Measurements from ENCODE around the gene KRT33B.

KRT33B gene

DNA sequence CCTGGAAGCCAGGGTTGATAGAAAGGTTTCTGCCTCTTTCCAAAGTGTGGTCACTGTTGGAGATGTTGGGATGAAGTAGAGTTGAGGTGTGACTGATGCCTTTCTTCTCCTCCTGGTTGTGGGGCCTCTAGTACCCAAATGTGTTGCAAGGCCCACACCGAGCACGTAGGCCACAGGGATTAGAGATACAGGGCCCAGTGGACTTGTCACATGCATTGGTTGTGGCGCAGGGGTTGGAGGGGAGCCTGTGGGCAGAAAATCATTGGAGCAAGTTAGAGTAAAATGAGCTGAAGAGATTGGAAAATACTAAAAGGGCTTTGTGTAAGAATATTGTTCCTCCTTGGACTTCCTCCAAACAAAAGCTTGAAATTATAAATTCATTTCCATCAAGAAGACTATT is 23.6 kb downstream of the KRT33B start:
- H3K79me2 ChIP-seq (ENCODE audit: control insufficient read depth, insufficient read depth, low read length): no peaks in the 10 kb centered on the region
- no peak overlapping the region for H3K4me3 ChIP-seq (ENCODE audit: low read length)
- WGBS (ENCODE audit: extremely low coverage, insufficient coverage, low lambda C conversion rate): no CpG with 5 or more reads among the region's 3 CpGs
- no peaks in the 10 kb centered on the region for H3K36me3 ChIP-seq (ENCODE audit: control insufficient read depth, insufficient read depth, low read length)
- H3K18ac ChIP-seq (ENCODE audit: low read length): no peak overlapping the region
- H2BK5ac ChIP-seq (ENCODE audit: low read length): no peak overlapping the region
- no peaks in the 10 kb centered on the region for H3K4me1 ChIP-seq (ENCODE audit: control insufficient read depth, low read depth, low read length)
- no peaks in the 10 kb centered on the region for H3K79me1 ChIP-seq (ENCODE audit: low read length)
- H2BK120ac ChIP-seq (ENCODE audit: low read depth, low read length): no peak overlapping the region
- no peak overlapping the region for H2AK5ac ChIP-seq (ENCODE audit: low read length)
- no peak overlapping the region for H3K56ac ChIP-seq (ENCODE audit: low read length)
- H3K27ac ChIP-seq (ENCODE audit: low read depth, low read length): no peak overlapping the region
- no peak overlapping the region for H4K5ac ChIP-seq (ENCODE audit: low read length)
- H4K8ac ChIP-seq (ENCODE audit: low read depth, low read length): no peak overlapping the region
- no peaks in the 10 kb centered on the region for H3K27me3 ChIP-seq (ENCODE audit: insufficient read depth, low read length, poor library complexity)
- no peak overlapping the region for H3K23ac ChIP-seq (ENCODE audit: low read length)
- H2BK15ac ChIP-seq (replicated peaks; ENCODE audit: low read depth): no peak overlapping the region
- no peak overlapping the region for H3K4me2 ChIP-seq (ENCODE audit: low read length)
- no peak overlapping the region for H3K9ac ChIP-seq (ENCODE audit: low read length)
- no peak overlapping the region for H3K4ac ChIP-seq (ENCODE audit: low read depth, low read length)
- DNase-seq: no peak

- no peaks in the 10 kb centered on the region for H3K36me3 ChIP-seq (ENCODE audit: control insufficient read depth, insufficient read depth, low read length)
- no peaks in the 10 kb centered on the region for H3K79me2 ChIP-seq (ENCODE audit: control insufficient read depth, insufficient read depth, low read length)
- H4K8ac ChIP-seq (ENCODE audit: low read depth, low read length): no peak overlapping the region
- H2BK5ac ChIP-seq (ENCODE audit: low read length): no peak overlapping the region
- H3K4me2 ChIP-seq (ENCODE audit: low read length): no peak overlapping the region
- H3K4me1 ChIP-seq (ENCODE audit: control insufficient read depth, low read depth, low read length): no peaks in the 10 kb centered on the region
- no peak overlapping the region for H4K5ac ChIP-seq (ENCODE audit: low read length)
- H3K4me3 ChIP-seq (ENCODE audit: low read length): no peak overlapping the region
- no peak overlapping the region for H3K9ac ChIP-seq (ENCODE audit: low read length)
- H3K23ac ChIP-seq (ENCODE audit: low read length): no peak overlapping the region
- H2AK5ac ChIP-seq (ENCODE audit: low read length): no peak overlapping the region
- no peak overlapping the region for H3K4ac ChIP-seq (ENCODE audit: low read depth, low read length)
- WGBS (ENCODE audit: extremely low coverage, insufficient coverage, low lambda C conversion rate): no CpG with 5 or more reads among the region's 3 CpGs
- DNase-seq: no peak
- no peak overlapping the region for H3K27ac ChIP-seq (ENCODE audit: low read depth, low read length)
- H3K56ac ChIP-seq (ENCODE audit: low read length): no peak overlapping the region
- no peaks in the 10 kb centered on the region for H3K79me1 ChIP-seq (ENCODE audit: low read length)
- no peak overlapping the region for H3K18ac ChIP-seq (ENCODE audit: low read length)
- no peak overlapping the region for H2BK120ac ChIP-seq (ENCODE audit: low read depth, low read length)
- H3K27me3 ChIP-seq (ENCODE audit: insufficient read depth, low read length, poor library complexity): no peaks in the 10 kb centered on the region
- no peak overlapping the region for H2BK15ac ChIP-seq (replicated peaks; ENCODE audit: low read depth)
These were observed 26.6 kb downstream of the KRT33B start for GRCh38 chr17:41343029-41343428.

GRCh38 chr17:41340934-41341861 is 28.4 kb downstream of the KRT33B start:
- Histone ChIP-seq H3K4me3 (ENCODE audit: low read length) (no peak overlapping the region), H3K18ac (ENCODE audit: low read length) (no peak overlapping the region), H2BK5ac (ENCODE audit: low read length) (no peak overlapping the region), H2BK120ac (ENCODE audit: low read depth, low read length) (no peak overlapping the region), H3K4ac (ENCODE audit: low read depth, low read length) (no peak overlapping the region), H3K36me3 (ENCODE audit: control insufficient read depth, insufficient read depth, low read length) (no peaks in the 10 kb centered on the region), H4K5ac (ENCODE audit: low read length) (no peak overlapping the region), H3K79me1 (ENCODE audit: low read length) (no peaks in the 10 kb centered on the region), H2AK5ac (ENCODE audit: low read length) (no peak overlapping the region), H4K8ac (ENCODE audit: low read depth, low read length) (no peak overlapping the region), H3K27ac (ENCODE audit: low read depth, low read length) (no peak overlapping the region), H3K4me1 (ENCODE audit: control insufficient read depth, low read depth, low read length) (no peaks in the 10 kb centered on the region), H3K9ac (ENCODE audit: low read length) (no peak overlapping the region), H2BK15ac (replicated peaks; ENCODE audit: low read depth) (no peak overlapping the region), H3K23ac (ENCODE audit: low read length) (no peak overlapping the region), H3K27me3 (ENCODE audit: insufficient read depth, low read length, poor library complexity) (no peaks in the 10 kb centered on the region), H3K79me2 (ENCODE audit: control insufficient read depth, insufficient read depth, low read length) (no peaks in the 10 kb centered on the region), H3K56ac (ENCODE audit: low read length) (no peak overlapping the region), H3K4me2 (ENCODE audit: low read length) (no peak overlapping the region)
- no peak for DNase-seq
- no CpG with 5 or more reads among the region's 7 CpGs for WGBS (ENCODE audit: extremely low coverage, insufficient coverage, low lambda C conversion rate)

- Histone ChIP-seq H3K27me3 (ENCODE audit: insufficient read depth, low read length, poor library complexity) (no peaks in the 10 kb centered on the region), H3K56ac (ENCODE audit: low read length) (no peak overlapping the region), H3K36me3 (ENCODE audit: control insufficient read depth, insufficient read depth, low read length) (no peaks in the 10 kb centered on the region), H3K23ac (ENCODE audit: low read length) (no peak overlapping the region), H3K9ac (ENCODE audit: low read length) (no peak overlapping the region), H3K4ac (ENCODE audit: low read depth, low read length) (no peak overlapping the region), H3K27ac (ENCODE audit: low read depth, low read length) (no peak overlapping the region), H2AK5ac (ENCODE audit: low read length) (no peak overlapping the region), H3K79me2 (ENCODE audit: control insufficient read depth, insufficient read depth, low read length) (no peaks in the 10 kb centered on the region), H3K4me2 (ENCODE audit: low read length) (no peak overlapping the region), H4K5ac (ENCODE audit: low read length) (no peak overlapping the region), H3K18ac (ENCODE audit: low read length) (no peak overlapping the region), H3K4me3 (ENCODE audit: low read length) (no peak overlapping the region), H2BK15ac (replicated peaks; ENCODE audit: low read depth) (no peak overlapping the region), H2BK5ac (ENCODE audit: low read length) (no peak overlapping the region), H2BK120ac (ENCODE audit: low read depth, low read length) (no peak overlapping the region), H3K4me1 (ENCODE audit: control insufficient read depth, low read depth, low read length) (no peaks in the 10 kb centered on the region), H4K8ac (ENCODE audit: low read depth, low read length) (no peak overlapping the region), H3K79me1 (ENCODE audit: low read length) (no peaks in the 10 kb centered on the region)
- DNase-seq: no peak
- no CpG with 5 or more reads among the region's 3 CpGs for WGBS (ENCODE audit: extremely low coverage, insufficient coverage, low lambda C conversion rate)
These were observed 29.1 kb downstream of the KRT33B start for GRCh38 chr17:41340494-41340893.

DNA sequence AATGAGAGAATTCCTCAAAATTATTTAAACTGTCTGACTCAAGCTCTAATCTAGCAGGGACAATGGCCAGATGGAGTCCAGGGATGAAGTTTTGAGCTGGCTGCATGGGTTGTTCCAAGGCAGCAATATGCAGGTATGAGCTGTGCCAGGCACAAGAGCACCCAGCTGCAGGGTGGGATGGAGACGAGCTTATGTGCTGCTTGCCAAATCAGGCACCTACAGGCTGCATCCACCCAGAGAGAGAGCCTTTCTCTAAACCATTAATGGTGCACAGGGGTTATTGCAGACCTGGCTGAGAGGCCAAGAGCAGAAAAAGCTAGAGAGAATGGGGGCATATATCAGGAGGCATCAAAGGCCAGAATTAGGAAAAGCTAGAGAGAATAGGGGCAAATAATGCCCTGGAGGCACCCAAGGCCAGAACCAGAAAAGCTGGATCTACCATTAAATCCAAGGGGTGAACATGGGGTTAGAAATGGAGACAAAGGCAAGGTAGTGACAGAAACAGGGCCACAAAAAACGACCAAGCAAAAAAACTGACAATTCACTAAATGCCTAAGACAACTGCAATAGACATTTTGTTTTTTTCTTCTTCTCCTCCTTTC is 29.9 kb downstream of the KRT33B start:
- H3K18ac ChIP-seq (ENCODE audit: low read length): no peak overlapping the region
- no peak overlapping the region for H3K9ac ChIP-seq (ENCODE audit: low read length)
- no peaks in the 10 kb centered on the region for H3K4me1 ChIP-seq (ENCODE audit: control insufficient read depth, low read depth, low read length)
- no peak overlapping the region for H3K4me2 ChIP-seq (ENCODE audit: low read length)
- H3K79me2 ChIP-seq (ENCODE audit: control insufficient read depth, insufficient read depth, low read length): no peaks in the 10 kb centered on the region
- H2BK120ac ChIP-seq (ENCODE audit: low read depth, low read length): no peak overlapping the region
- no peak overlapping the region for H3K23ac ChIP-seq (ENCODE audit: low read length)
- H3K27me3 ChIP-seq (ENCODE audit: insufficient read depth, low read length, poor library complexity): no peaks in the 10 kb centered on the region
- H3K4me3 ChIP-seq (ENCODE audit: low read length): no peak overlapping the region
- no peak overlapping the region for H3K4ac ChIP-seq (ENCODE audit: low read depth, low read length)
- H4K5ac ChIP-seq (ENCODE audit: low read length): no peak overlapping the region
- H3K56ac ChIP-seq (ENCODE audit: low read length): no peak overlapping the region
- H3K79me1 ChIP-seq (ENCODE audit: low read length): no peaks in the 10 kb centered on the region
- no peak overlapping the region for H2BK5ac ChIP-seq (ENCODE audit: low read length)
- no peak overlapping the region for H3K27ac ChIP-seq (ENCODE audit: low read depth, low read length)
- no peaks in the 10 kb centered on the region for H3K36me3 ChIP-seq (ENCODE audit: control insufficient read depth, insufficient read depth, low read length)
- no peak overlapping the region for H4K8ac ChIP-seq (ENCODE audit: low read depth, low read length)
- H2BK15ac ChIP-seq (replicated peaks; ENCODE audit: low read depth): no peak overlapping the region
- H2AK5ac ChIP-seq (ENCODE audit: low read length): no peak overlapping the region
- whole genome bisulfite sequencing (ENCODE audit: extremely low coverage, insufficient coverage, low lambda C conversion rate): no CpG with 5 or more reads among the region's 2 CpGs
- no peak for DNase-seq
